Upper lobe of left lung (tissue), 4 donors: ENCODE measurements around the gene BNIP2.

Experiments used
- POLR2A ChIP-seq, 4 donors: fragments of 450-650 bp; IDR thresholded peaks; one replicate each; pipeline ENCODE4 v1.5.1; 2016 to 2017; ENCODE audit warnings: antibody characterized with exemption in 4 of 4, mild to moderate bottlenecking in 2 of 4
- POLR2AphosphoS5 ChIP-seq, 2 donors: sonication (generic); formaldehyde crosslinking; IDR thresholded peaks; one replicate each; pipeline ENCODE4 v1.5.1; 2017; ENCODE audit warnings: antibody characterized with exemption in 2 of 2
- TF ChIP-seq, protein P1 (sequence below), 6 experiments: fragments of 450-650 bp in 4 of 6; fragments of 200-600 bp in 2 of 6; sonication (generic) in 2 of 6; IDR thresholded peaks; one replicate each; pipeline ENCODE4 v1.5.1; 2016 to 2019; ENCODE audit warnings: antibody characterized with exemption in 6 of 6

- TF ChIP-seq, protein P1, sequence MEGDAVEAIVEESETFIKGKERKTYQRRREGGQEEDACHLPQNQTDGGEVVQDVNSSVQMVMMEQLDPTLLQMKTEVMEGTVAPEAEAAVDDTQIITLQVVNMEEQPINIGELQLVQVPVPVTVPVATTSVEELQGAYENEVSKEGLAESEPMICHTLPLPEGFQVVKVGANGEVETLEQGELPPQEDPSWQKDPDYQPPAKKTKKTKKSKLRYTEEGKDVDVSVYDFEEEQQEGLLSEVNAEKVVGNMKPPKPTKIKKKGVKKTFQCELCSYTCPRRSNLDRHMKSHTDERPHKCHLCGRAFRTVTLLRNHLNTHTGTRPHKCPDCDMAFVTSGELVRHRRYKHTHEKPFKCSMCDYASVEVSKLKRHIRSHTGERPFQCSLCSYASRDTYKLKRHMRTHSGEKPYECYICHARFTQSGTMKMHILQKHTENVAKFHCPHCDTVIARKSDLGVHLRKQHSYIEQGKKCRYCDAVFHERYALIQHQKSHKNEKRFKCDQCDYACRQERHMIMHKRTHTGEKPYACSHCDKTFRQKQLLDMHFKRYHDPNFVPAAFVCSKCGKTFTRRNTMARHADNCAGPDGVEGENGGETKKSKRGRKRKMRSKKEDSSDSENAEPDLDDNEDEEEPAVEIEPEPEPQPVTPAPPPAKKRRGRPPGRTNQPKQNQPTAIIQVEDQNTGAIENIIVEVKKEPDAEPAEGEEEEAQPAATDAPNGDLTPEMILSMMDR (IDR thresholded peaks at IDR 0.05), result no peak
- TF ChIP-seq POLR2AphosphoS5 (IDR thresholded peaks at IDR 0.05) (no peak), POLR2A (IDR thresholded peaks at IDR 0.05) (no peak)
Observed at GRCh38 chr15:59701880-59702279, 12.8 kb upstream of the BNIP2 start.
